RWPE2 (cell line): ENCODE measurements around the gene MYO5B.

Experiments used
- ATAC-seq: fragments of 200-7000 bp; cut with Tn5 transposase; 3 replicates; pipeline ENCODE4 v1.9.1; 2021; ENCODE audit warnings: low read depth
- DNase-seq: peaks from one replicate; pipeline ENCODE4 v3.0.0-alpha.2; 2020; ENCODE audit warnings: low spot score
- H3K27ac ChIP-seq: fragments of 450-650 bp; 2 replicates; pipeline ENCODE4 v1.5.1; 2017; ENCODE audit warnings: mild to moderate bottlenecking; ENCODE audit not compliant: poor library complexity, severe bottlenecking
- H3K27me3 ChIP-seq: fragments of 250-450 bp; sonication (Bioruptor Pico); 2 replicates; pipeline ENCODE4 v1.5.1; 2021; ENCODE audit warnings: mild to moderate bottlenecking, moderate library complexity; ENCODE audit not compliant: insufficient read depth, poor library complexity, severe bottlenecking
- H3K36me3 ChIP-seq: fragments of 250-450 bp; sonication (Bioruptor Pico); 2 replicates; pipeline ENCODE4 v1.5.1; 2020; ENCODE audit warnings: low read depth, mild to moderate bottlenecking, moderate library complexity
- H3K4me1 ChIP-seq: fragments of 250-450 bp; sonication (Bioruptor Pico); 2 replicates; pipeline ENCODE4 v1.5.1; 2021; ENCODE audit warnings: mild to moderate bottlenecking, moderate library complexity; ENCODE audit not compliant: insufficient read depth, poor library complexity, severe bottlenecking
- H3K4me3 ChIP-seq: fragments of 250-450 bp; sonication (Bioruptor Pico); 2 replicates; pipeline ENCODE4 v1.5.1; 2021; ENCODE audit warnings: mild to moderate bottlenecking, moderate library complexity; ENCODE audit not compliant: severe bottlenecking
- H3K9me3 ChIP-seq: fragments of 250-450 bp; sonication (Bioruptor Pico); 2 replicates; pipeline ENCODE4 v1.5.1; 2021; ENCODE audit warnings: mild to moderate bottlenecking, moderate library complexity; ENCODE audit not compliant: severe bottlenecking
- TF ChIP-seq, protein P1 (sequence below): fragments of 450-650 bp; IDR thresholded peaks from one replicate; pipeline ENCODE4 v1.5.1; 2017; ENCODE audit warnings: mild to moderate bottlenecking, moderate library complexity; ENCODE audit not compliant: poor library complexity, severe bottlenecking

Gene MYO5B

DNA sequence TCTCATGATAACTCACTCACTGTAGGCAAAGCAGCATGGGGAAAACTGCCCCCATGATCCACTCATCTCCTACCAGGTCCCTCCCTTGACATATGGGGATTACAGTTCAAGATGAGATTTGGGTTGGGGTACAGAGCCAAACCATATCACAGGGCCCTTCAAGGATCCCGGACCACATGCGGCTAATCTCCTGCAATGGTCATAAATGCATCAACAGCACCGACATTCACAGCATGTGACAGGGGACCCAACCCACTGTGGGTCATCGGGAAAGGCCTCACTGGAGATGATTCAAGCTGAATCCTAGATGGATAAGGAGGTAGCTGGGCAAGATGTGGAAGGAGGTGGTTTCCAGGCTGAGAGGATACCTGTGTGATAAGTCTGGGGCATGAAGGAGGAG, 129.4 kb downstream of the MYO5B start:
- Histone ChIP-seq H3K4me1 (no peaks in the 10 kb centered on the region), H3K9me3 (no peaks in the 10 kb centered on the region), H3K27me3 (no peaks in the 10 kb centered on the region), H3K4me3 (no peak overlapping the region), H3K36me3 (no peaks in the 10 kb centered on the region), H3K27ac (no peak overlapping the region)
- no peak for DNase-seq
- no peak for ATAC-seq
- TF ChIP-seq, protein P1, sequence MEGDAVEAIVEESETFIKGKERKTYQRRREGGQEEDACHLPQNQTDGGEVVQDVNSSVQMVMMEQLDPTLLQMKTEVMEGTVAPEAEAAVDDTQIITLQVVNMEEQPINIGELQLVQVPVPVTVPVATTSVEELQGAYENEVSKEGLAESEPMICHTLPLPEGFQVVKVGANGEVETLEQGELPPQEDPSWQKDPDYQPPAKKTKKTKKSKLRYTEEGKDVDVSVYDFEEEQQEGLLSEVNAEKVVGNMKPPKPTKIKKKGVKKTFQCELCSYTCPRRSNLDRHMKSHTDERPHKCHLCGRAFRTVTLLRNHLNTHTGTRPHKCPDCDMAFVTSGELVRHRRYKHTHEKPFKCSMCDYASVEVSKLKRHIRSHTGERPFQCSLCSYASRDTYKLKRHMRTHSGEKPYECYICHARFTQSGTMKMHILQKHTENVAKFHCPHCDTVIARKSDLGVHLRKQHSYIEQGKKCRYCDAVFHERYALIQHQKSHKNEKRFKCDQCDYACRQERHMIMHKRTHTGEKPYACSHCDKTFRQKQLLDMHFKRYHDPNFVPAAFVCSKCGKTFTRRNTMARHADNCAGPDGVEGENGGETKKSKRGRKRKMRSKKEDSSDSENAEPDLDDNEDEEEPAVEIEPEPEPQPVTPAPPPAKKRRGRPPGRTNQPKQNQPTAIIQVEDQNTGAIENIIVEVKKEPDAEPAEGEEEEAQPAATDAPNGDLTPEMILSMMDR: no peak

DNA sequence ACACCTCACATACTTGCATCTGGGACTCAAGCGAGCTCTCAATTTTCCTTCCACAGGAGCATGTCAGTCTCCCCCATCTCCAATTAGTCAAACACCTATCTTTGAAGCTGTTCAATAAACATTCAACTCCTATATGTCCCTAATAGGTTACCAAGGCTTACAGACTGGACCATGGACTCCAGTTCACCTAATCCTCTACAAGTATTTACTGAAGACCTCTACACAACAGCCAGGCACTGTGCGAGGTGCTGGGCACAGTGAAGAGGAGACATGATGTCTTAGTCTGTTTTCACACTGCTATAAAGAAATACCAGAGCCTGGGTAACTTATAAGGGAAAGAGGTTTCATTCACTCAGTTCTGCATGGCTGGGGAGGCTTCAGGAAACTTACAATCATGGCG, 129.9 kb downstream of the MYO5B start:
- no peaks in the 10 kb centered on the region for H3K9me3 ChIP-seq
- H3K4me1 ChIP-seq: no peaks in the 10 kb centered on the region
- no peak overlapping the region for H3K4me3 ChIP-seq
- H3K36me3 ChIP-seq: no peaks in the 10 kb centered on the region
- no peak for DNase-seq
- no peak overlapping the region for H3K27ac ChIP-seq
- H3K27me3 ChIP-seq: no peaks in the 10 kb centered on the region
- TF ChIP-seq, protein P1: no peak
- ATAC-seq: no peak

DNA sequence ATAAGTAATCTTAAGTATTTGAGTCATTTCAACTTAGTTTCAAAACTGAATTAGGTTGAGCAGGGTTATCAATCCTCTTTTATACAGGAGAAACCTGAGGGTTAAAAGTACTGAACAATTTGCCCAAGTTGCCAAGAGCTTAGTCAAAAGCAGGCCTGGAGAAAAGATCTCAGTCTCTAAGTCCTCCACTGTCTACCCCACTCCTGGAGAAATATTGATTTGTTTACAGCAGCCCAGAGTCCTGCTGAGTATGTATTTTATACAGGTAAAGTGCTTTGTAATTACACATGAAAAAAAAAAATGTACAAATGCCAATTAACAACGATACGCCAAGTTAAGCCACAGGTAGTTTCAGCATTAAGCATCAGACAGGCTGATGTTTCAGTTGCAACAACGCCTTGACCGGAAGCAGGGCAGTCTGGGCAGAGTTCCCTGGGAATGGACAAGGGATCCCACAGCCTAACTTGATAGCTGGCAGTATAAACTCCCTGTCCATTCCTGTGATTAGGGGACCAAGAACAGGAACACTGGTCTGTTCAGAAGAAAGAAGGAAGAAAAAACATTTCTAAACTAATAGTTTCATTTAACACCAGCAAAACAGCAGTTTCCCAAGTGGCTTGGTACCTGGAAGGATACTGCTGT, 132.9 kb downstream of the MYO5B start:
- ATAC-seq (no peak), DNase-seq (no peak)
- Histone ChIP-seq H3K36me3 (no peaks in the 10 kb centered on the region), H3K27ac (no peak overlapping the region), H3K4me3 (no peak overlapping the region), H3K9me3 (no peaks in the 10 kb centered on the region), H3K27me3 (no peaks in the 10 kb centered on the region), H3K4me1 (no peaks in the 10 kb centered on the region)
- TF ChIP-seq, protein P1: no peak

DNA sequence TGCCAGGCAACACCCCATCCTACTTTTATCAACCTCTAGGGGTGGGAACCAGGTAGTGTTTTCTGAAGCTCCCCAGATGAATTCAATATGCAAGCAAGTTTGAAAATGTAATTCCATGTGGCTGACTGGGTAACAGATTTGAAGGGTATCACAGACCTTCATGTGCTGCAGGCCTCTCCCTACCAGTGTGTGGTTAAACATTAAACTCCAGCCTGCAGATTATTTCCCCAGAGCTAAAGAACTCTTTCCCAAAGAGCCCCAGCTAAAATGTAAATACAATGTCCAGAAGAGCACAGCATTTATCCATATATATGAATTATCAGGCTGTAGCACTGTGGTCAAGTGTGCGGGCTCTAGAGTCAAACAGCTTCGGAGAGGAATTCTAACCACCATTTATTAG, 134.1 kb downstream of the MYO5B start:
- no peaks in the 10 kb centered on the region for H3K9me3 ChIP-seq
- H3K4me1 ChIP-seq: no peaks in the 10 kb centered on the region
- H3K27me3 ChIP-seq: no peaks in the 10 kb centered on the region
- no peaks in the 10 kb centered on the region for H3K36me3 ChIP-seq
- DNase-seq (no peak), ATAC-seq (no peak)
- TF ChIP-seq, protein P1: no peak
- no peak overlapping the region for H3K27ac ChIP-seq
- H3K4me3 ChIP-seq: no peak overlapping the region

DNA sequence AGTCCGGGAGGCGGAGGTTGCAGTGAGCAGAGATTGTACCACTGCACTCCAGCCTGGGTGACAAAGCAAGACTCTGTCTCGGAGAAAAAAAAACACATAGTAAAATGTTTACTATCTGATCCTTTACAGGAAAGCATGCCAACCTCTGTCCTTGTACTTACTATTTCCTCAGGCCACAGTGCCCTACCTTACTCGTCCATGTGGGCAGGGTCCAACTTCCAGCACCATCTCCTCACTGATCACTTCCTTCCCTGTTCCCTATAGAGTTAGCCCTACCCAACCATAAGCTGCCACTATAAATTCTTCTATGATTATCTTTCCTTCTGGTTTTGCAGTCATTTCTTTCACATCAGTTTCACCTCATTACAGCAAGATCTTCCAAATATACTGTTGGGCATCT, 136.2 kb downstream of the MYO5B start:
- H3K4me1 ChIP-seq: no peaks in the 10 kb centered on the region
- H3K4me3 ChIP-seq: no peak overlapping the region
- TF ChIP-seq, protein P1: no peak
- no peaks in the 10 kb centered on the region for H3K27me3 ChIP-seq
- DNase-seq: no peak
- H3K27ac ChIP-seq: no peak overlapping the region
- H3K36me3 ChIP-seq: no peaks in the 10 kb centered on the region
- ATAC-seq: no peak
- H3K9me3 ChIP-seq: no peaks in the 10 kb centered on the region
